HG03095 (cell line): ENCODE data around the gene HIVEP3.

Experiments
- ATAC-seq: cut with Tn5 transposase; IDR thresholded peaks from one replicate; pipeline ENCODE4 v1.9.1; 2021; ENCODE audit warnings: moderate library complexity; ENCODE audit not compliant: unreplicated experiment

Gene HIVEP3

DNA sequence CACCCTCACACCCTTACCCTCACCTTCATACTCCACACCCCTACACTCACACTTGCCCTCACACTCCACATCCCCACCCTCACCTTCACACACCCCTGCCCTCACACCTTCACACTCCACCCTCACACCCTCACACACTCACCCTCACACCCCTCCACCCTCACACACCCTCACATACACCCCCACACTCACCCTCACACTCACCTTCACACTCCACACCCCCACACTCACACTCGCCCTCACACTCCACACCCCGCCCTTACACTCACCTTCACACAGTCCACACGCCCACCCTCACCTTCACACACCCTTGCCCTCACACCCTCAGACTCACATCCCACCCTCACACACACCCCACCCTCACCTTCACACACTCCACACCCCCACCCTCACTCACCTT is 390.6 kb downstream of the HIVEP3 start:
- ATAC-seq: no peak

DNA sequence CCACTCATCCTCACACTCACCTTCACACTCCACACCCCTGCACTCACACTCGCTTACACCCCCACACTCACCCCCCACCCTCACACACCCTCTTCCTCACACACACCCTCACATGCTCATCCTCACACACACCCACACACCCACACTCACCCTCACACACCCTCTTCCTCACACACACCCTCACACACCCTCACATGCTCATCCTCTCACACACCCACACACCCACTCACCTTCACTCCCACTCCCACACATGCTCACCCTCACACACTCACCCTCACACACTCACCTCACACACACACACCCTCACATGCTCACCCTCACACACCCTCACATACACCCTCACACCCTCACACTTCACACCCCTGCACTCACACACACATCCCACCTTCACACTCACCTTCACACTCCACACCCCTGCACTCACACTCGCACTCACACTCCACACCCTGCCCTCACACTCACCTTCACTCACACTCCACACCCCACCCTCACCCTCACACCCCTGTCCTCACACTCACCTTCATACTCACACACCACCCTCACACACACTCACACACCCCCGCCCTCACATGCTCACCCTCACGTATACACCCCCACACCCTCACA is 391.7 kb downstream of the HIVEP3 start:
- ATAC-seq: no peak

DNA sequence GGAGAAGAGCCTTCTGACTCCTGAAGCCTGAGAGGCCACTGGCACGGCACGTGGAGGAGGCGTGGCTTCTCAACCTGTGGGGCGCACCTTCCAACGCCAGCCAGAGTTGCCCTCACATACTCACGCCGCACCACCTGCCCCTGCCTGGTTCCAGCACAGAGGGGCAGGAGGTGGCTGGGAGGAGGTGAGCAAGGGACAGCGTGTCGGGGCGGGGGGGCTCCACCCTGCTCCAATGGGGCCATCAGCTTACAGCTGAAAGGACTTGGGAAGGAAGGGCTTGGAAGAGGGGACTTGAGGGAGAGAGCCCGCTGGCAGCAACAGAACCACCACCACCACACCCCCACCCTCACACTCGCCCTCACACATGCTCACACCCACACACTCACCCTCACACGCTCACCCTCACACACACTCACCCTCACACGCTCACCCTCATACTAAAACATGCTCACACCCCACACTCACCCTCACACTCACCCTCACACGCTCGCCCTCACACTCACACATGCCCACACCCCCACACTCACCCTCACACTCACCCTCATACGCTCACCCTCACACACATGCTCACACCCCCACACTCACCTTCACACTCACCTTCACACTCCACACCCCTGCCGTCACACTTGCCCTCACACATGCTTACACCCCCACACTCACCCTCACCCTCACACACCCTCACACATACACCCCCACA is 392.7 kb downstream of the HIVEP3 start:
- no peak for ATAC-seq

DNA sequence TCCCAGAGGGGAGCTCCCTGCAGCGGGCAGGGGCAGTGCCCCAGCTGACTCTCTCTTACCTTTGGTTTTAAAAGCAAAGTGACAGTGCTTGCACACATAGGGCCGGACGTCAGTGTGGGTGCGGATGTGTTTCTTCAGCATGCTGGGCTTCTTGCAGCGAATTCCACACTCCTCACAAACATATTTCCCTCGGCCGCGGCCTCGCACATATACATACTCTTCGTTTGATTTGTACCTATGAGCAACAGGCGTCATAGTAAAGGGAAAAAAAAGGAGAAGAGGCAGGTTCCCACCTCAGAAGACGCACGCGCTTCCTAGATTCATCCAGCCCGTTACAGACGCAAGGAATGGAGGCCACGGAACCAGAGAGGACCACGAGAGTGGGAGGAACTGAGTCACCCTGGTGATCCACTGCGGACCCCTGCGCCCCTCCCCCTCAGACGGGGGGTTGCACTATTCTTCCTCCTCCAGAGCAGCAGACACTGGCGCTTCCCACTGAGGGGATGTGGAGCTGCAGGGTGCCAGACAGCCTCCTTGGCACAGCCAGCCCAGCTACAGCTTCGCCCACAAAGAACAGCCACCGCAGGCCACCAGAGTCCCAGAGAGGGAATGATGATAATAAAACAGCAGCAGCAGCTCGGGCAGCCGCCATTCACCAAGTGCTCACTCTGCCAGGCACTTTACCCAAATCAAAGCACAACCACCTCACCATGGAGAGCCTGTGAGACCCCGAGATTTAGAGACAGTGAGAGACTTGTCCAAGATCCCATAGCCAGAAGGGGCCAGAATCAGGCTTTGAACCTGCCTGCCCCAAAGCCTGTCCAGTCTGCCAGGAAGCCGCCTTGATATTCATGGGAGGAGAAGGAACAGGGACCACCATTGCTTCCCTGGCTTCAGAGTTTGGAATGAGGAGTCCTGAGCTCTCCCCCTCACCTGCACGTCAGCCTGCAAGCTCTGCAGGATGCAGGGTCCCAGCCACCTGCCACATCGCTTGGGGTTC is 393.7 kb downstream of the HIVEP3 start:
- ATAC-seq: no peak

DNA sequence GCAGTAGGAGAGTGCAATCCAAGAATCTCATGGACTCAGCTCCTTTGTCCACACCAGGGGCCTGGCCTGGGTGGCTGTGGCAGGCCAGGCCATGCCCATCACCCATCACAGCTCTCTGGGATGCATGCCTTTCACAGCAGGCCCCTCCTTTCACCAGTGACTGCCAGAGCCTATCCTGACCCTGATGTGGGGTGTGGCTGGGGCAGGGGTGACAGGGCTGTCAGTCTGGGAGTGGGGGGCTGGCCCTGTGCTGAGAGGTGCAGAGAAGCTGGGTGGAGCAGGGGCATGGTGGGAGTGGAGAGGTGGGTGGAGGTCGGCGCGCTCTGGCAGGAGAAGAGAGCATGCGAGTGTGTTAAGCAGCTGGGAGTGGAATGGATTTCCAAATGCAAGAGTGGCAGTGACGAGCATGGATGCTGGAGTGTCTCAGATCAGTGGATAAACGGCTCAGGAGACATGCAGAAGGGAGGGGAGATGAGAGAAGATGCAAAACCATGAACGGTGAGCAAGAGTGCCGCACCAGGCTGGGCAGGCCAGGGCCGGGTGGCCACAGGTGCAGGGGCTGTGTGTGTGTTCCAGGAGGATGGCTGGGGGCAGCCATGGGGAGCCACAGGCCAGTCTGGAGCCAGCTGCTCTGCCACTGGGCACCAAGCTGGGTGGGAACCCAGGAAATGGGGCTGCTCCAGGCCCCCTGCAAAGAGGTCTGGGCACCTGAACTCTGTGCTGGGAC is 394.6 kb downstream of the HIVEP3 start:
- no peak for ATAC-seq

DNA sequence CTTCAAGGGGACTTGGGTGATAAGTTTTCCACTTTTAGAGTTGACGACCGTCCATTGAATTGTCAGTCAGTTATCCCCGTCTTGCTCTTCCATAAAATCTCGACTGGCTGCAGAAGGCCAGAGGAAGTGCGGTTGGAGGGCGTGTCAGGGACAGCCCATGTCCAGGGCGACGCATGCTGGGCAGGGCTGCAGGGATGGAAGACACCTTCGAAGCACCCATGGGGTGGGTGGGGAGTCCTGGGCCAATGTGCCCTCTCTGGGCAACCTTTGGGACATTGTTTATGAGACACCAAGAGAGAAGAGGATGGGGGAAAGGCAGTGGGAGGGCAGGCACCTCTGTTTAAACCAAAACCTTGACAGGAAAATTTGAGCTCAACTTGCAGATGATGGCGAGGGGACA is 395.7 kb downstream of the HIVEP3 start:
- no peak for ATAC-seq

DNA sequence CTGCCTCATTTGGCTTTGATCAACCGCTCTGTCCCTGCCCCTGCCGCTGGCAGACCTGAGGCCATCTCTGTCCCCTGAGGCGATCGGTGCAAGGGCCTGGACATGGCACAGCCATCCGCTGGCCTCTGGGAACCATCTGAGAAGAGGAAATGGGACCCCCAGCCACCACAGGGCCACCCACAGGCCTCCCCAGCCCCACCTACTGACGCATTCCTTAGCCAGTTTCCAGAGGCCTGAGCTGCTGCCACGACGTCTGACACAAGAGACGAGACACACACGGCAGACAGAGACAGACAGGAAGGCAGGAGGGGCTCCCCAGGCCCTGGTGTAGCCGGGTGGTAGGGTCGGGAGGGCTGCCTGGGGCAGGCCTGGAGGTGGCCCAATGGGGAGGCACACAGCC is 397.0 kb downstream of the HIVEP3 start:
- ATAC-seq: no peak

DNA sequence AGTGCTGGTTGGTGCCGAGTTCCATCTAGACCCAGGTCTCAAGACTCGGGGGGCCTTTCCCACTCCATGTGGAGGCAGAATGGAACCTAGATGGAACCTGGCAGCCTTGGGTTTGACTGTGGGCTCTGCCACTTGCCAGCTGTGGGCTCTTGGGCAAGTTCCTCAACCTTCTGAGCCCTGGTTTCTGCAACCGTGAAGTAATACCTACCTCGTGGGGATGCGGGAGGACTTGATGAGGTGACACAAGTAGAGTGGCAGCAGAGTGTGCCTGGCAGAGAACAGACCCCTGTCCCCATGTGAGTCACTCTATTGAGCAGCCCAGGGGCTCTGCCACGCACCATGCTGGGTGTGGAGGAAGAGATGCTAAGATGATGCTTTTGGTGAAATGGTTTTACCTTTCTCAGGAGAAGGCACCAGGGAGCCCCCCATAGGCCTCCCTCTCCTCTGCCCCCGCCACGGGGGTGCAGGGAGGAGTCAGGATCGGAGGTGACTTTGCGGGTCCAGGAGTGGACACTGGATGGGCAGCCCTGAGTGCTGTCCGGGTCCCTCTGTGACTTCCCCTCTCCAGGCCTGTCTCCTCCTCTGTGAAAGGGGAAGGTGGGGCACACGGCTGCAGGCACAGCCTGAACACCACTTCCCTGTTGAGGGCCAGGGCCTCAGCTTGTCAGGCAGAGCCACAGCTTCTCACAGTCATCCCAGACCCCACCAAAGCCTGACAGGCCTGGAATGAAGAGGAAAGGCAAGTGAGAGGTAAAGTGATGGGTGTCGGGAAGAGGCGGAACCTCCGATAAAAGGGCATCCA is 397.6 kb downstream of the HIVEP3 start:
- ATAC-seq: no peak

DNA sequence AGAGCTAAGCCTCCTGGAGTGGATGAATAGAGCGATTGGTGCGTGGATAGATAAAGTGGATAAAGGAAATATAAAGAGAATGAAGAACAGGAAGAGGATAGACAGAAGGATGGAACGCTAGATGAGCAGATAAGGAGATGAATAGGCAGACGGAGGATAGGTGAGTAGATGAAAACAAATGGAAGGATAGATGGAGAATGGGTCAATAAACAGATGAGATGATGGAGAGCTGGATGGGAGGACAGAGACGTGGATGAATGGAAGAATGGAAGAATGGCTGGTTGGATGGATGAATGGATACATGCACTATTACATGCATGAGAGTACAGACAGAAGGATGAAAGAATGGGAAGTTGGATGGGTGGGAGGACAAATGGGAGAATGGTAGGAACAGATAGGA is 399.1 kb downstream of the HIVEP3 start:
- ATAC-seq: no peak

DNA sequence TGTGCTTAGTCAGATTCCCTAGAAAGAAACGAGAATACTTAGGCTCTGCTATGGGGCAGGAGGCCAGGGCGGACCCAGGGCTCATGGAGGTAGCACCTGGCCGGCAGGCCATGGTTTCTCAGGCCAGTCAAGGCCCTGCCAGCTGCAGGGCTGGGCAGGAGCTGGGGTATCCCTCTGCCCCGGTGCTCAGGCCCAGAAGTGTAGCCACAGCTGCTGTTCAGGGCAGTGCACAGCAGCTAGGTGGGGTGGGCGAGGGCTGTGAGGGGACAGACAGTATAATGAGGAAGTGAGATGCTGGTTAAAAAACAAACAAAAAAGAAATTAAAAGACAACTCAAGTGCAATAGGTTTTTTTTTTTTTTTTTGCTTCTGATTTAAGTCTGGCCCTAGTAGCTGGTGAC is 400.3 kb downstream of the HIVEP3 start:
- ATAC-seq: no peak

DNA sequence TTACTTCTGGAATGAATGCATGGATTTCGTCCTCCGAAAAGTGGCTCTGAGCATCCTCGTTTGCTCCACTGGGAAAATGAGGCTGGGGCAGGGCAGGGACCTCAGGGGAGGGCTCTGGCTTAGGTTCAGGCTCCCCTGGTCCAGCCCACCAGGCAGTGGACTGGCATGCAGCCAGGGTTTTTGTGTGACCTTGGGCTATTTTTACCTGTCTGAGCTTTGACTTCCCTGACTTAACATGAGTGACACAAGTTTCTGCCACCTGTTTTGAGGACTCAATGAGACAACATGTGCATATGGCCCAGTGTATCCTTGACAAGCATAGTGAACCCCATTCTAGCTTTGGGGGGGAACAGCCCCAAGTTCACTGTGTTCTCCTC is 401.7 kb downstream of the HIVEP3 start:
- ATAC-seq: no peak

DNA sequence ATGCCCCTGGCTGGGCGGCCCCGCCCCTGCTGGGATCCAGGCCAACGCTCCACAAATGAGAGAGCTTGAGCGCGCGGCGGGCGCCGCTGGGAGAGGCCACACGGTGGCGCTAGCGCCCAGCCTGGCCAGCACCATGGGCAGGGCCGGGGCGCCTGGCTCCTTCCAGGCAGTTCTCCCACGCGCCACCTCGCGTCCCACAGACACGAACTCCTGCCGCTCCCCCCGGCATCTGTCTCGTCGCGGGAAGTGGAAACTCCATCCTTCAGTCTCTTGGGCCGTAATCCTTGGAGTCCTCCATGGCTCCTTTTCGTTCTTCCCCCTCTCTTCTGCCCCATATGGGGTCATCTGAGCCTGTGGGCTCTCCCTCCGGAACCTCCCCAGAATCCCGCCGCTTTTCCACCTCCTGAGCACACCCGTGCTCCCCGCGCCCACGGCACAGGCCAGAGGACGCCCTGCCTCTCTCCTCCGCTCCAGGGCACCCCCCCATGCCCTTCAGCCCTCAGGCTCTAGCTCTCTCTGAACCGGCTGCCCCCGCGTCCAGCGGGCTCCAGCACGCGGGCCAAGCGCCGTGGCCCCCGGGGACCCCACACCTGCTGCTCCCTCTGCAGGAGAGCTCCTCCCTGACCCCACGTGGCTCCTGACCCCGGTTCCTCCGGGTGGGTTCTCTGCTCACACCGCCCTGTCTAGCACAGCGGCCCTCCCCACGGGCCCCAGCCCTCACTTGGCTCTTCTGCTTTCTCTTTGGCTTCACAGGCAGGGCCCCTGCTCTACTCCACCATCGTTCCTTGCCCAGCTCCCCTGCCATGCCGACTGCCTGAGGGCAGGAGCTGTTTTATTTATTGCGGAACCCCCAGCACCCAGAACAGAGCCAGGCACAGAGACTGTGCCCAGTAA is 402.3 kb downstream of the HIVEP3 start:
- ATAC-seq: no peak

DNA sequence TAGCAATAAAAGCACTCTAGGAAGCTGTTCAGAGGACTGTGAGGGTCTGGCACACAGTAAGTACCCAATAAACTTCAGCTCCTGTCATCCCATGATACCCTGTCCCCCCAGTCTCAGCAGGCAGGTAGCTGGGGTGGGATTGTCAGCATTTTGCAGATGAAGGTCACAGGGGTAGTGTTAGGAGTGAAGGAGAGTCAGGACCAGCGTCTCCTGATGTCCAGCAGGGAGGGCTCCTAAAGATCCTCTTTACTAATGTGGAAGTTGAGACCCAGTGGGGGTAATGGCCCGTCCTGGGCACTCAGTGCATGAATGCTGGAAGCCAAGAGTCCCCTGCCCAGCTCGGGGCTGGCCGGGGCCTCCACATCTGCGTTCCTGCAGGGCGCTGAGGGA is 402.9 kb downstream of the HIVEP3 start:
- ATAC-seq: no peak

DNA sequence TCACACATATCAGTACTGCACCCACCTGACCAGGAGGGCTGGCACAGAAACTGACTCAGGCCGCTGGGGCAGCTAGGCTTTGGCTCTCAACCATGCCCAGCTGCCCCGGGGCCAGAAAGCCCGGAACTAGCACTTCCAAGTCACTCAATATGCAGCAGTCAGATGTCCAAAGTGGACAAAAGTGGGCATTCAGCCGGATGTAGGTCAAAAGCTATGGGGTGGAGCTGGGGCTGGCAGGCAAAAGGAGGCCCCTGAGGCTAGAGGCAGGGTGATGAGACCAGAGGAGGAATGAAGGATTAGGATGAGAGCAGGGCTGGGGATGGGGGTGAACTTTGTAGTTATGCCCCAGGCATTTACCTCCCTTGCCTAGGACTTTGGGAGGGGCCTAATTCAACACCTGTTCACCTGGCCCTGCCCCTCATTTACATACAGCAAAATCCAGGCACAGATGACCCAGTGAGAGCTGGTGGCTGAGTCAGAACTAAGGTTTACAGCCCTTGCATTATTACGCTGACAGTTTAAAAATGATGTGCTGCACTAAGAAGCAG is 403.5 kb downstream of the HIVEP3 start:
- no peak for ATAC-seq

DNA sequence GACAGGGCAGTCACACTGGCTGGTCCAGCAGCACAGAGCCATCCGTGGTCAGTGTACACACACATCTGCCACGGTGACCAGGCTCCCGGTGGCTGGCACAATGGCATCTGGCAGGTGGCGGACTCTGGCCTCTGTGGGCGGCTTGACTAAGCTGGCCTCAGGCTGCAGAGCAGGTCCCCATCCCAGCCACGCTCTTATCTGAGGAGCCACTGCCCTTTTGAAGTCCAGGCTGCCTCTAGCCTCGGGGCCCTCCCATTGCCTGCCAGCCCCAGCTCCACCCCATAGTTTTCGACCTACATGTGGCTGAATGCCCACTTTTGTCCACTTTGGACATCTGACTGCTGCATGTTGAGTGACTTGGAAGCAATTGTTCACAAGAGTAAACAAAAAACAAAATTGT is 404.3 kb downstream of the HIVEP3 start:
- ATAC-seq: no peak

DNA sequence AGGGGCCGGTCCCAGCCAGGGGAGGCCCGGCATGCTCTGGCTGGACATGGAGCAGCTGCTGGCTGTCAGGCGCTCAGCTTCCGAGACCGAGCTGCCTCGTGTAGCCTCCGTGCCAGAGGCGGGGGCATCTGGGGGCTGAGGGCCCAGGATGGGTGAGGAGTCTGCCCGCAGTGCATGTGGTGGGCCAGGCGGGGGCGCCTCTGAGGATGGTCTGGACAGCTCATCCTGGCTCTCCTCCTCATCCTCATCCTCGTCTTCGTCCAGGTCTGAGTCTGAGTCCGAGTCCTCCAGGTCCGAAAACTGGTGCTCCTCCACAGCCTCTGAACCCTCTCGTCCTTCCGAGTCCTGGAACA is 405.4 kb downstream of the HIVEP3 start:
- ATAC-seq: no peak

DNA sequence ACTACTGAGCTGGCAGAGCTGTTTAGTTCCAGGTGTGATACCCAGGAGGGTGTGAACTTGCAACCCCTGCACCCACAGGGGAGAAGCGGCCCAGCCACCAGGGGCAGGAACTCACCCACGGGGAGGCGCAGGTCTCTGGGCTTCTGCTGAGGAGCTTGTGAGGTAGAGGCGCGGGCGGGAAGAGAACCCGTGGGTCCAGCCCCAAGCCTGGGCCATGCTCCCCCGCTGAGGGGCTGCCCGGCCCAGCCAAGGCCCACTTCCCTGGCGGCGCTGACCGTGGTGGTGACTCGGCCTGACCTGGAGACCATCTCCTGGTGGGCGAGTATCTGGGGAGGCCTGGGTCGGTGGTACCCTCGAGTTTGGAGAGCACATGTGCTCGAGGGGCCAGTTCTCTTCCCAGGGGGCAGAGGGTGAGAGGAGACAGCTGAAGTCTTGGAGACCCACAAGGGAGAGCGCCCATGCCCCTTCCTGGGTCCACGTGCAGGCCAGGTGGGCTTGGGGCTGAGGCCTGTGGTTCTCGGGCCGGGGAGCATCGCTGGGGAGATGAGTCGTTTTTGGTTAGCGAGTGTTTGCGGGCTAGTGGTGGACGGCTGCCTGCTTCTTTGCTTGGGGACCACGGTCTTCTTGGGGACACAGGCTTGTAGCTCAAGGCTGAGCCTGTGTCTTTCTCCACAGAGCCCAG is 405.9 kb downstream of the HIVEP3 start:
- ATAC-seq: no peak

DNA sequence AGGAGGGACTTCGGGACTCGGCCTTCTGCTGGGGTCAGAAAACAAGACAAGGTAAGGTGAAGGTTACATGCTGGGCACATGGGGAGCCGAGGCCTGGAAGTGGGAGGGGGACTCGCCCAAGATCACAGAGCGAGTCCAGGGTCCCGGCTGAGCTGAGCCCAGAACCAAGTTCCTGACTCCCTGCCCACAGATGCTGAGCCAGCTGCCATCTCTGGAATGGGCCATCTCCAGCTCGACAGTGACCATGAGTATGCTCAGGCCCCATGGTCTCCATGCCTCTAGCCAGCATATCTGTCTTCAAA is 407.5 kb downstream of the HIVEP3 start:
- ATAC-seq: no peak
